GM19395 (cell line): ENCODE results near the gene DIO1.

Source experiments
- ATAC-seq: cut with Tn5 transposase; IDR thresholded peaks from one replicate; pipeline ENCODE4 v1.9.1; 2021; ENCODE audit warnings: mild to moderate bottlenecking, moderate library complexity; ENCODE audit not compliant: unreplicated experiment

DIO1 gene

GRCh38 chr1:53938136-53938830, 44.3 kb downstream of the DIO1 start:
- ATAC-seq = no peak

- no peak for ATAC-seq
Measured at GRCh38 chr1:53942127-53942957, 48.4 kb downstream of the DIO1 start.

GRCh38 chr1:53943090-53943489, 49.1 kb downstream of the DIO1 start:
- no peak for ATAC-seq

GRCh38 chr1:53943490-53944043, 49.6 kb downstream of the DIO1 start:
- no peak for ATAC-seq

GRCh38 chr1:53944469-53945182, 50.6 kb downstream of the DIO1 start:
- no peak for ATAC-seq

GRCh38 chr1:53945183-53945432, 51.1 kb downstream of the DIO1 start:
- ATAC-seq = no peak

GRCh38 chr1:53945433-53946251, 51.7 kb downstream of the DIO1 start, which contains the start of gene IFT25:
TSS of gene IFT25 (minus strand) at chr1:53945699. CDS start at chr1:53940082, 5,617 bp downstream.
- ATAC-seq = peak; percentile 69

GRCh38 chr1:53946252-53947171, 52.5 kb downstream of the DIO1 start, which contains the start of gene LRRC42:
TSS of gene LRRC42 (plus strand) at chr1:53946350. CDS start at chr1:53952000, 5,650 bp downstream.
- peak; percentile 71 for ATAC-seq

GRCh38 chr1:53947172-53947907, 53.4 kb downstream of the DIO1 start:
- ATAC-seq = no peak

GRCh38 chr1:53948291-53948690, 54.3 kb downstream of the DIO1 start:
- ATAC-seq = no peak

- ATAC-seq = no peak
Measured at GRCh38 chr1:53949023-53949990, 55.3 kb downstream of the DIO1 start.

GRCh38 chr1:53951697-53952096, 57.7 kb downstream of the DIO1 start:
- ATAC-seq = no peak

- no peak for ATAC-seq
Measured at GRCh38 chr1:53954128-53954527, 60.1 kb downstream of the DIO1 start.

GRCh38 chr1:53956308-53957168, 62.6 kb downstream of the DIO1 start:
- ATAC-seq = no peak

GRCh38 chr1:53957194-53957818, 63.3 kb downstream of the DIO1 start:
- no peak for ATAC-seq

GRCh38 chr1:53959664-53960250, 65.8 kb downstream of the DIO1 start:
- ATAC-seq = no peak
